OCI-LY3 (cell line): ENCODE data around the gene PMM2.

Source experiments
- EZH2phosphoT487 ChIP-seq: fragments of 200-600 bp; shearing (Covaris generic); IDR thresholded peaks from 2 replicates; pipeline ENCODE4 v1.6.1; 2018; ENCODE audit warnings: antibody characterized with exemption, mixed run types, low read depth
- TF ChIP-seq, protein P1 (sequence below): fragments of 200-600, 300-600 bp; sonication (generic); IDR thresholded peaks from 2 replicates; pipeline ENCODE4 v1.5.1; 2014; ENCODE audit warnings: antibody characterized with exemption, low read length, low read depth

- TF ChIP-seq, protein P1, sequence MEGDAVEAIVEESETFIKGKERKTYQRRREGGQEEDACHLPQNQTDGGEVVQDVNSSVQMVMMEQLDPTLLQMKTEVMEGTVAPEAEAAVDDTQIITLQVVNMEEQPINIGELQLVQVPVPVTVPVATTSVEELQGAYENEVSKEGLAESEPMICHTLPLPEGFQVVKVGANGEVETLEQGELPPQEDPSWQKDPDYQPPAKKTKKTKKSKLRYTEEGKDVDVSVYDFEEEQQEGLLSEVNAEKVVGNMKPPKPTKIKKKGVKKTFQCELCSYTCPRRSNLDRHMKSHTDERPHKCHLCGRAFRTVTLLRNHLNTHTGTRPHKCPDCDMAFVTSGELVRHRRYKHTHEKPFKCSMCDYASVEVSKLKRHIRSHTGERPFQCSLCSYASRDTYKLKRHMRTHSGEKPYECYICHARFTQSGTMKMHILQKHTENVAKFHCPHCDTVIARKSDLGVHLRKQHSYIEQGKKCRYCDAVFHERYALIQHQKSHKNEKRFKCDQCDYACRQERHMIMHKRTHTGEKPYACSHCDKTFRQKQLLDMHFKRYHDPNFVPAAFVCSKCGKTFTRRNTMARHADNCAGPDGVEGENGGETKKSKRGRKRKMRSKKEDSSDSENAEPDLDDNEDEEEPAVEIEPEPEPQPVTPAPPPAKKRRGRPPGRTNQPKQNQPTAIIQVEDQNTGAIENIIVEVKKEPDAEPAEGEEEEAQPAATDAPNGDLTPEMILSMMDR, result no peak
- TF ChIP-seq EZH2phosphoT487, result no peak
These were observed 512 bp downstream of the PMM2 start for GRCh38 chr16:8798174-8798527.
